22Rv1 (cell line): ENCODE results near the gene ARSJ.

Experiments used
- CTCF ChIP-seq: fragments of 450-650 bp; IDR thresholded peaks from 2 replicates; pipeline ENCODE4 v1.5.1; 2017; ENCODE audit warnings: mild to moderate bottlenecking
- ZFX ChIP-seq: fragments of 450-650 bp; IDR thresholded peaks from 2 replicates; pipeline ENCODE4 v1.6.1; 2017; ENCODE audit warnings: antibody characterized with exemption, borderline replicate concordance

- no peak for TF ChIP-seq CTCF
- no peak for TF ChIP-seq ZFX
These were observed 48.1 kb upstream of the ARSJ start for GRCh38 chr4:114027596-114027995.
